ENCODE results near the gene MMRN1.
"Not testable (repeated sequence)": the region's sequence is repeated elsewhere in the genome, so short reads cannot be mapped to it uniquely, and the experiment has no call there.

The MMRN1 gene

GRCh38 chr4:89879215-89879614, 15.4 kb upstream of the MMRN1 start:
- Histone ChIP-seq H3K9me3 (ENCODE audit: control insufficient read depth in 1 of 2, low read length in 2 of 2) (no peaks in the 10 kb centered on the region), H3K27me3 (ENCODE audit: low read depth, low read length) (no peaks in the 10 kb centered on the region), H3K4me3 (ENCODE audit: low read depth in 1 of 2, low read length in 2 of 2) (no peak overlapping the region), H3K4me1 (ENCODE audit: control insufficient read depth in 1 of 2, insufficient read depth in 2 of 2, low read length in 2 of 2) (no peaks in the 10 kb centered on the region), H3K27ac (ENCODE audit: low read length) (no peak overlapping the region), H3K36me3 (ENCODE audit: control insufficient read depth in 1 of 2, insufficient read depth in 2 of 2, low read length in 2 of 2) (no peaks in the 10 kb centered on the region)

GRCh38 chr4:89889289-89889688, 5.4 kb upstream of the MMRN1 start:
- Histone ChIP-seq H3K4me3 (ENCODE audit: low read depth in 1 of 2, low read length in 2 of 2) (no peak overlapping the region), H3K27me3 (ENCODE audit: low read depth, low read length) (no peaks in the 10 kb centered on the region), H3K9me3 (ENCODE audit: control insufficient read depth in 1 of 2, low read length in 2 of 2) (no peaks in the 10 kb centered on the region), H3K27ac (ENCODE audit: low read length) (no peak overlapping the region), H3K36me3 (ENCODE audit: control insufficient read depth in 1 of 2, insufficient read depth in 2 of 2, low read length in 2 of 2) (no peaks in the 10 kb centered on the region), H3K4me1 (ENCODE audit: control insufficient read depth in 1 of 2, insufficient read depth in 2 of 2, low read length in 2 of 2) (no peaks in the 10 kb centered on the region)

- no peaks in the 10 kb centered on the region for H3K4me1 ChIP-seq (ENCODE audit: control insufficient read depth in 1 of 2, insufficient read depth in 2 of 2, low read length in 2 of 2)
- no peaks in the 10 kb centered on the region for H3K27me3 ChIP-seq (ENCODE audit: low read depth, low read length)
- H3K36me3 ChIP-seq (ENCODE audit: control insufficient read depth in 1 of 2, insufficient read depth in 2 of 2, low read length in 2 of 2): no peaks in the 10 kb centered on the region
- no peak overlapping the region for H3K27ac ChIP-seq (ENCODE audit: low read length)
- H3K9me3 ChIP-seq (ENCODE audit: control insufficient read depth in 1 of 2, low read length in 2 of 2): no peaks in the 10 kb centered on the region
- H3K4me3 ChIP-seq (ENCODE audit: low read depth in 1 of 2, low read length in 2 of 2): no peak overlapping the region
These were observed 3.2 kb downstream of the MMRN1 start for GRCh38 chr4:89897867-89898266.

DNA sequence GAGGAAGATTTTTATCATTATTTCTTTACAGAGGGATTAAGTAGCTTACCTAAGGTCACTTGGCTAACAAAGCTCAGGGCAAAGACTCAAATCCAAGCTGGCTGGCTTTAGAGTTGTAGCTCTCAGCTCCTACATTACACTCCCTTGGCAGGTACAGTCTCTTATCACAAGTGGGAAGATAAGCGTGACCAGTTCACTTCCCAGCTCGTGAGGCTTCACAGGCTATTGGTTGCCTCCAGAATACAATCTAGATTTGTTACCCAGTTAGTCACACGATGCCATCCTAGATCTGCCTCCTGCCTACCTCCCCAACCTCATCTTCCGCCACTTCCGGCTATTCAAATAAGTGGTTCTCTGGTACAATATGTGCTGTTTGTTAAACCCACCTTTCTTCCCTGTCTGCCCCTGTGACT, 3.7 kb downstream of the MMRN1 start:
- Histone ChIP-seq H3K27ac (ENCODE audit: low read length) (no peak overlapping the region), H3K4me1 (ENCODE audit: control insufficient read depth in 1 of 2, insufficient read depth in 2 of 2, low read length in 2 of 2) (no peaks in the 10 kb centered on the region), H3K4me3 (ENCODE audit: low read depth in 1 of 2, low read length in 2 of 2) (no peak overlapping the region), H3K36me3 (ENCODE audit: control insufficient read depth in 1 of 2, insufficient read depth in 2 of 2, low read length in 2 of 2) (no peaks in the 10 kb centered on the region), H3K9me3 (ENCODE audit: control insufficient read depth in 1 of 2, low read length in 2 of 2) (no peaks in the 10 kb centered on the region), H3K27me3 (ENCODE audit: low read depth, low read length) (no peaks in the 10 kb centered on the region)

DNA sequence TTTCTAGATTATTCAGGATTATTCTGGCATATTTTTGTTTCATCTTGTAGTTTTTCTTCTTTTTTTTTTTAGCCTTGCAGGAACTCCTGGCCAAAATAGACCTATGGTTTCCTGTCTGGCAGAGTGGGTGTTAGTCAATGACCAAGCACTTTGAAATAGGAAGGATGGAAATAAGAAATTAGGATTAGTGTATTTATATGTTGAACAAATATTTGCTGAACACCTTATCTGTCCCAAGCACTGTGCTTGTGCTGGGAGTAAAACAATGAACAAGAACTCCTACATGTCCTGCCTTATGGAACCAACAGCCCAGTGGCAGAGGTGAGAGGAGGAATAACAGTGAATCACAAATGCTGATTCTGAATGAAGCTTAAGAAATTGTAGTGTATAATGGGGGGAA, 4.5 kb downstream of the MMRN1 start:
- H3K4me3 ChIP-seq (ENCODE audit: low read depth in 1 of 2, low read length in 2 of 2): no peak overlapping the region
- H3K9me3 ChIP-seq (ENCODE audit: control insufficient read depth in 1 of 2, low read length in 2 of 2): no peaks in the 10 kb centered on the region
- no peaks in the 10 kb centered on the region for H3K36me3 ChIP-seq (ENCODE audit: control insufficient read depth in 1 of 2, insufficient read depth in 2 of 2, low read length in 2 of 2)
- H3K4me1 ChIP-seq (ENCODE audit: control insufficient read depth in 1 of 2, insufficient read depth in 2 of 2, low read length in 2 of 2): no peaks in the 10 kb centered on the region
- no peaks in the 10 kb centered on the region for H3K27me3 ChIP-seq (ENCODE audit: low read depth, low read length)
- no peak overlapping the region for H3K27ac ChIP-seq (ENCODE audit: low read length)

- Histone ChIP-seq H3K4me3 (ENCODE audit: low read depth in 1 of 2, low read length in 2 of 2) (no peak overlapping the region), H3K27me3 (ENCODE audit: low read depth, low read length) (no peaks in the 10 kb centered on the region), H3K4me1 (ENCODE audit: control insufficient read depth in 1 of 2, insufficient read depth in 2 of 2, low read length in 2 of 2) (no peaks in the 10 kb centered on the region), H3K9me3 (ENCODE audit: control insufficient read depth in 1 of 2, low read length in 2 of 2) (no peaks in the 10 kb centered on the region), H3K27ac (ENCODE audit: low read length) (no peak overlapping the region), H3K36me3 (ENCODE audit: control insufficient read depth in 1 of 2, insufficient read depth in 2 of 2, low read length in 2 of 2) (no peaks in the 10 kb centered on the region)
These were observed 5.2 kb downstream of the MMRN1 start for GRCh38 chr4:89899854-89900253.

DNA sequence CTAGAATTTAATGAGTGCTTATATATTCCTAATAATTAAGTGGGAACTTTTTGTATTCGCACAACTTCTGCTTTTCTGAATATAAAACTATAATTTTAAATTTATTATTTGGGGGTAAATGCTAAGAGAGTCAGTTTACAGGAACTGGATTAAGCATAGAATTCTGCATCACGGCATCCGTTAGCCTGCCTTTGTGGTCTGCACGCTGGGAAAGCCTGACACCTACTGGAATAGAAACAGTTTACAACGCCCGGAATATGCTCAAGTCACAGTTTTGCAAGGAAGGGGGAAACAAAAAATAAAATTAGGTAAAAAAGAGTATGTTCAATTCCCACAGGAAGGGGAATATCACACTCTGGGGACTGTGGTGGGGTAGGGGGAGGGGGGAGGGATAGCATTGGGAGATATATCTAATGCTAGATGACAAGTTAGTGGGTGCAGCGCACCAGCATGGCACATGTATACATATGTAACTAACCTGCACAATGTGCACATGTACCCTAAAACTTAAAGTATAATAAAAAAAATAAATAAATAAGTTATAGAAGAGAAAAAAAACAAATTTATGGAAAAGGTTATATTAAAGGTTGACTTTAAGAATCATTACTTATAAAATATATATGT, 7.3 kb downstream of the MMRN1 start:
- not testable (repeated sequence) for H3K27ac ChIP-seq (ENCODE audit: low read length); H3K4me3 ChIP-seq (ENCODE audit: low read depth in 1 of 2, low read length in 2 of 2); H3K27me3 ChIP-seq (ENCODE audit: low read depth, low read length); H3K9me3 ChIP-seq (ENCODE audit: control insufficient read depth in 1 of 2, low read length in 2 of 2); H3K36me3 ChIP-seq (ENCODE audit: control insufficient read depth in 1 of 2, insufficient read depth in 2 of 2, low read length in 2 of 2); H3K4me1 ChIP-seq (ENCODE audit: control insufficient read depth in 1 of 2, insufficient read depth in 2 of 2, low read length in 2 of 2)

DNA sequence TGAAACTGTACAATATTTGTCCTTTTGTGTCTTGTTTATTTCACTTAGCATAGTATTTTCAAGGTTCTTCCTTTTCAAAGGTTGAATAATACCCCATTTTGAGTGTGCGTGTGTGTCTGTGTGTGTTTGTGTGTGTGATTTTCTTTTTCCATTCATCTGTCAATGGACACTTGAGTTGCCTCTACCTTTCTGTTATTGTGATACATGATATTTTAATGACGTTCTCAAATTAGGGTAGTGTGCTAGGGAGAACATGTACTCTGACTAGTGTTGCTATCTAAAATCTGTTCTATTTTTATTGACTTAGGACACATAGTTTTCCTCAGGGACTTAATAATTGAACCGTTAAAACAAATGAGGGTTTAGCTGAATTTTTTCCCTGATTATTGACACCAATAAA, 9.9 kb downstream of the MMRN1 start:
- Histone ChIP-seq H3K4me3 (ENCODE audit: low read depth in 1 of 2, low read length in 2 of 2) (no peak overlapping the region), H3K27me3 (ENCODE audit: low read depth, low read length) (no peaks in the 10 kb centered on the region), H3K9me3 (ENCODE audit: control insufficient read depth in 1 of 2, low read length in 2 of 2) (no peaks in the 10 kb centered on the region), H3K27ac (ENCODE audit: low read length) (no peak overlapping the region), H3K36me3 (ENCODE audit: control insufficient read depth in 1 of 2, insufficient read depth in 2 of 2, low read length in 2 of 2) (no peaks in the 10 kb centered on the region), H3K4me1 (ENCODE audit: control insufficient read depth in 1 of 2, insufficient read depth in 2 of 2, low read length in 2 of 2) (no peaks in the 10 kb centered on the region)

- H3K27me3 ChIP-seq (ENCODE audit: low read depth, low read length): no peaks in the 10 kb centered on the region
- H3K36me3 ChIP-seq (ENCODE audit: control insufficient read depth in 1 of 2, insufficient read depth in 2 of 2, low read length in 2 of 2): no peaks in the 10 kb centered on the region
- no peaks in the 10 kb centered on the region for H3K9me3 ChIP-seq (ENCODE audit: control insufficient read depth in 1 of 2, low read length in 2 of 2)
- H3K27ac ChIP-seq (ENCODE audit: low read length): no peak overlapping the region
- no peak overlapping the region for H3K4me3 ChIP-seq (ENCODE audit: low read depth in 1 of 2, low read length in 2 of 2)
- H3K4me1 ChIP-seq (ENCODE audit: control insufficient read depth in 1 of 2, insufficient read depth in 2 of 2, low read length in 2 of 2): no peaks in the 10 kb centered on the region
These were observed 11.7 kb downstream of the MMRN1 start for GRCh38 chr4:89906316-89906715.

- no peak overlapping the region for H3K4me3 ChIP-seq (ENCODE audit: low read depth in 1 of 2, low read length in 2 of 2)
- no peaks in the 10 kb centered on the region for H3K36me3 ChIP-seq (ENCODE audit: control insufficient read depth in 1 of 2, insufficient read depth in 2 of 2, low read length in 2 of 2)
- H3K27me3 ChIP-seq (ENCODE audit: low read depth, low read length): no peaks in the 10 kb centered on the region
- H3K9me3 ChIP-seq (ENCODE audit: control insufficient read depth in 1 of 2, low read length in 2 of 2): no peaks in the 10 kb centered on the region
- H3K4me1 ChIP-seq (ENCODE audit: control insufficient read depth in 1 of 2, insufficient read depth in 2 of 2, low read length in 2 of 2): no peaks in the 10 kb centered on the region
- H3K27ac ChIP-seq (ENCODE audit: low read length): no peak overlapping the region
These were observed 12.3 kb downstream of the MMRN1 start for GRCh38 chr4:89906777-89907521.

DNA sequence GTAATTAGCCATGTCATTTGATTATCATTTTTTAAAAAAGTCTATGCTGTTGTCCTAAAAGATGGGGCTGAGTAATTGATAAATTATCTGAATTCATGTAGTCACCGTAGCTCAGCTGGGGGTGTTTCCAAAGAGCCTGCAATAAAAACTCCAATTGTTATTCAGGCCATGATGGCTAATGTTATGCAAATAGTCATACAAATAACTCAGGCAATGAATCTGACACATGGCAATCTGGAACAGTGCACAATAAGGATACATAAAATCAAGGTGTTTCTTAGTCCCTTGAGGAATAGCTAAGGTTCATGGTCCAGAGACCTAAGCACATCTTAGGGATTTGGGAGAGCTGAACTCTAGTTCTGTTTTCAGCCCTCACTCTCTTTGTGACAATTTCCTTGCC, 15.2 kb downstream of the MMRN1 start:
- no peaks in the 10 kb centered on the region for H3K27me3 ChIP-seq (ENCODE audit: low read depth, low read length)
- H3K36me3 ChIP-seq (ENCODE audit: control insufficient read depth in 1 of 2, insufficient read depth in 2 of 2, low read length in 2 of 2): no peaks in the 10 kb centered on the region
- H3K27ac ChIP-seq (ENCODE audit: low read length): no peak overlapping the region
- no peaks in the 10 kb centered on the region for H3K9me3 ChIP-seq (ENCODE audit: control insufficient read depth in 1 of 2, low read length in 2 of 2)
- H3K4me1 ChIP-seq (ENCODE audit: control insufficient read depth in 1 of 2, insufficient read depth in 2 of 2, low read length in 2 of 2): no peaks in the 10 kb centered on the region
- H3K4me3 ChIP-seq (ENCODE audit: low read depth in 1 of 2, low read length in 2 of 2): no peak overlapping the region

DNA sequence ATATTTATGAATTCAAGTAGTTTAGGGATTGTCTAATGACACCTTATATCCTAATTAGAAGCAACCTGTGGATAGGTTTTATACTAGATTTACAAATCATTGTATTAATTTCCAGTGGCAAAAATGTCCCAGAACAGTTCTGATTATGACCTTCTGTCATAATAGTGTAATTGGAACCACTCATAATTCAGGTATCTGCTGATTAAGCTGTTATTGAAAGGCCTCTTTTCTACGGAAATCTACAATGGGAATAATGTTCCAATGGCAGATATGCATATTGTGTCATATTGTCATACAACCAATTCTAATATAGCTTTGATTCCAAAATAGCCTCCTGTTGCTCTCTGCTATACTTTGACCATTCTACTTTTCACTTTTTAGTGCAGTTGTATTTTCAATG, 19.0 kb downstream of the MMRN1 start:
- H3K36me3 ChIP-seq (ENCODE audit: control insufficient read depth in 1 of 2, insufficient read depth in 2 of 2, low read length in 2 of 2): no peaks in the 10 kb centered on the region
- no peaks in the 10 kb centered on the region for H3K4me1 ChIP-seq (ENCODE audit: control insufficient read depth in 1 of 2, insufficient read depth in 2 of 2, low read length in 2 of 2)
- H3K4me3 ChIP-seq (ENCODE audit: low read depth in 1 of 2, low read length in 2 of 2): no peak overlapping the region
- H3K27me3 ChIP-seq (ENCODE audit: low read depth, low read length): no peaks in the 10 kb centered on the region
- H3K27ac ChIP-seq (ENCODE audit: low read length): no peak overlapping the region
- H3K9me3 ChIP-seq (ENCODE audit: control insufficient read depth in 1 of 2, low read length in 2 of 2): no peaks in the 10 kb centered on the region

All from muscle layer of duodenum (tissue), 2 donors.